AG09309 (cell line): ENCODE measurements around the gene ATG9B.

Source experiments
- DNase-seq: peaks from one replicate; pipeline ENCODE4 v3.0.0-alpha.2; 2010; ENCODE audit warnings: low read depth
- H3K4me3 ChIP-seq: 2 replicates; pipeline ENCODE4 v1.5.1; 2011; ENCODE audit warnings: mild to moderate bottlenecking, low read depth, low read length, moderate library complexity; ENCODE audit not compliant: control insufficient read depth
- CTCF ChIP-seq: IDR thresholded peaks from 2 replicates; pipeline ENCODE4 v1.5.1; 2011; ENCODE audit warnings: mild to moderate bottlenecking, low read depth, low read length, inconsistent platforms; ENCODE audit not compliant: insufficient read depth, control insufficient read depth; ENCODE audit errors: missing control alignments

The ATG9B gene

GRCh38 chr7:150975536-150976319, 48.6 kb downstream of the ATG9B start:
- no peak overlapping the region for H3K4me3 ChIP-seq
- no peak for TF ChIP-seq CTCF
- no peak for DNase-seq

DNA sequence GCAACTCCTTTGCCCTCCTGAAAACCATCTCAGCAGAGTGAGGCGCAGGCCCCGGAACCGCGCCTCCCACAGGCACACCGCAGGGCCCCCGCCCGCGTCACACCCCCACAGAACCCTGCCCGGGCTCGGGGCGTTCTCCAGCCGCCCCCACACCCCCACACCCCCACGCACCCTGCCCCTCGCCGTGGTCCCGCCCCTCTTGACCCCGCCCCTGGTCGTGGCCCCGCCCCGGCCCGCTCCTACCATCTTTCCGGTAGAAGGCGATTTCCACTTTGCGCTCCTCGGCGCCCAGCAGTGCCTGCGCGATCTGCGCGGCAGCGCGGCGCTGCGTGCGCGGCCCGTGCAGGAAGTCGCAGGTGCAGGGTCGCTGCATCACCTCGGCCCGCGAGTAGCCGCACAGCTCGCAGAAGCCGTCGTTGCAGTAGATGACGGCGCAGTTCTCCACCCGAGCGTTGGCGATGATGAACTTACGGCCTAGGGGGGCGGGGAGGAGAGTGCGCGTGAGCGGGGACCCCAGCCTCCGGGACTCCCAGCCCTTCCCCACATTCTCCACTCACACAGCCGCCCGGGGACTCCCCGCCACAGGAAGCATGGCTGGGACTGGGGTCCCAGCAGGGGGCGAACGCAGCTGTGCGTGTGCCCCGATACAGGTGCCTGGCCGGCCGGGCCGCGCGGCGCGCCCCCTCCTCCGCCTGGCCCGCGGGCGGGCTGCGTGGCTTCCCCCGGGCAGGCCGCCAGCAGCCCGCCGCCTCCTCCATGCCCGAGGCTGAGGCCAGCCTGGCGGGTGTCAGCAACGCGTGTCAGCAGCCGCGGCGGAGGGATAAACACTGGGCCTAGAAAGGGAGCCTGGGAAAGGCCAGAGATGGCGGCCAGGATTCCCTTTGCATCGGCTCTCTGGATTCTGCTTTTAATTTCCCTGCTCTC, 49.6 kb downstream of the ATG9B start:
- no peak for TF ChIP-seq CTCF
- no peak for DNase-seq
- peak overlapping the region; percentile 23 for H3K4me3 ChIP-seq

DNA sequence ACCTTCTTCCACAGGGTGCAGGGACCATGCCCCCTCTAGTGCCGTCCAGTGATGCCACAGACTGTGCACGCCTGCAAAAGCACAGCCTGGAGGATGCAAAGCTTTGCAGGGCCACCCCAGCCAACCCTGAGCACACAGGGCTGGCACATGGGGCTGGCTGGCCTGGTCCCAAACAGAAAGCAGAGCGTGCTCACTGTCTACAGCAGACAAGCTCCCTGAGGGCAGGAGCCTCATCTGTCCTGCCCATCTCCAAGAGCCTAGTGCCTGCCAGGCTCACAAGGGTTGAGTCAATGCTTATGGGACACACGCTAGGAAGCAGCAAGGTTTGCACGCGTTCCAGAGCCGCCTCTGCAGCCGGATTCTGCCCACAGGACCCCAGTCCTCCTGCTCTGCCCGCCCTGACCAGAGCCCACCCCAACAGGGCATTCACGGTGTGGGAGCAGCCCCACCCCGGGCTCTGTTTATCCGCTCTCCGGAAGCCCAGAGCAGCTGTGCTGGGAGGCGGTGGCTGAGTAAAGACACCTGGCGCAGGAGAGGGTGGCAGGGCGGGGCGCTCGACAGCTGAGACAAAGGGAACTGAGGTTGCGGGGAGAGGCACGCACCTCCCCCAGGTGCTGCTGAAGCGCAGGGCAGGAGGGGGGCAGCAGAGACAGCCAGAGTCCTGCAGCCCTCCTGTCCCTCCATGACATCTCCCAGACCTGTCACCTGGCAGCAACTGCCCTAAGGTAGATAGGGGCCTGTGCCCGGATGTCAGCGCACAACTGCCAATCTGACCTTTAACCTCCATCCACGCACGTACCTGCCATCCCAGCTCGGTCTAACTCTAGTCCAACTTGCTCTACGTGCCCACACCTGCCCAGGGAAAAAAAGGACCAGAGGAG, 50.5 kb downstream of the ATG9B start:
- no peak for DNase-seq
- no peak for TF ChIP-seq CTCF
- no peak overlapping the region for H3K4me3 ChIP-seq

DNA sequence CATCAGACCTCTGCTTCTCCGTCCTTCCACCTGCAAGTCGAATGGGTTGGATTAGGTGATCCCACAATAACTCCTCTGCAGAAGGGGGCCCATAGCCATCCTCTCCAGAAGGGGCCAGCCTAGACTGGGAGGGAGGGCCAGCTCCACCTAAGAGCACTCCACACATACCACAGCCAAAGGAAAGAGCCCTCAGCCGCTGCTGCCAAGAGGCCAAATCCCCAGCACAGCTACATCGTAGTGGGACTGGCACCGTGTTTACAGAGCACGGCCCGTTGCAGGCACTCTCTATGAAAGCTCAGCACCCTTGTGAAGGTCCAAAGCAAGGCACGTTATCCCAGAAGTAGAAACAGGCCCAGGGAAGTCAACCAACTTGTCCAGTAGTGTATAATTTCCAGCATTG, 51.6 kb downstream of the ATG9B start:
- H3K4me3 ChIP-seq = no peak overlapping the region
- DNase-seq = no peak
- TF ChIP-seq CTCF = no peak

GRCh38 chr7:150972023-150972468, 52.2 kb downstream of the ATG9B start:
- no peak for TF ChIP-seq CTCF
- no peak for DNase-seq
- H3K4me3 ChIP-seq = no peak overlapping the region
